Fibroblast of skin of right quadriceps (primary cell): ENCODE results near the gene ACP7.
"Not testable (repeated sequence)": the region's sequence is repeated elsewhere in the genome, so short reads cannot be mapped to it uniquely, and the experiment has no call there.

Experiments
- DNase-seq: peaks from one replicate; pipeline ENCODE4 v3.0.0-alpha.2; 2013

ACP7 gene

DNA sequence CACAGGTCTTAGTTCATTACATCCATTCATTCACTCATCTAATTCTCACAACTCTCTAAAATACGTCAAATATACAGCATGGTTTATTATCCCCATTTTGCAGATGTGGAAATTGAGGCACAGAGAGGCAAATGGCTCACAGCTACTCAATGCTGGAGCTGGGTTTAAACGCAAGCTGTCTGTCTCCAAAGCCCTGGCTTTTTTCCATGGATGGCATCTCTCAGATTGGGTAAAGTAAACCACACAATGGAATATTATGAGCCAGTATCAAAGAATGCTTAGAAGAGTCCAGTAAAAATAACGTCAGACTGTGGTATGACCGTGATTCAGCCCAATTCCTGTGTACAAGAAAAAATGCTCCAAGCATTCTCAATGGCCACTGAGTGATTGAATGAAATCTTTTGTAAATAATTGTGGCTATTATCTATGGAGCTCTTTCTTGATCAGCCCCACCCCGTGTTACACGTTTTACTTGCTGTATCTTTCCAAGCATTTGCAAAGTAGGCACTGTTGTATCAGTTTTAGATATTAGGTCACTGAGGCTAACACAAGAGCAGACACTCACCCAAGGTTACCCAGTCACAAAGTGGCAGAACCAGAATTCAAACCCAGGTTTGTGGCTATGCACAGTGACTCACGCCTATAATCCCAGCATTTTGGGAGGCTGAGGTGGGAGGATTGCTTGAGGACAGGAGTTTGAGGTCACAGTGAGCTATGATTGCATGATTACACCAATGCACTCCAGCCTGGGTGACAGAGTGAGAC lies 5.5 kb upstream of the ACP7 start:
- DNase-seq, result peak; percentile 92

GRCh38 chr19:39080431-39080830 lies 3.7 kb upstream of the ACP7 start:
- no peak for DNase-seq

DNA sequence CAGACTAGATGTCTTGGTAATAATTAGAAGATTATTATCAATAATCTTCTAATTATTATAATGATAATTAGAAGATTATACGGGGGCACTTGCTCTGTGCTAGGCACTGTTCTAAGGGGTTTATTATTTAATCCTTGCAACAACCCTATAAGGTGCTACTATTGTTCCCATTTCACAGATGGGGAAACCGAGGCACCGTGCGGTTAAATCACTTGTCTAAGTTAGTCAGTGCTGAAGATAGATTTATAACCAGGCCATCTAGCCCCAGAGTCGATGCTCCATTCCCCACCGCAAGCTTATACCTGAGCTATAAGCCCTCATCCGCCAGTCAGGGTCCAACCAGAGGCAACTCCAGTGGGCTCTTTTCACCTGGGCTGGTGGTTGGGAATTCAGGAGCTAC lies 2.0 kb upstream of the ACP7 start:
- DNase-seq, result no peak

- no peak for DNase-seq
These were observed 1.2 kb upstream of the ACP7 start for GRCh38 chr19:39082745-39083598.

GRCh38 chr19:39083599-39083982 lies 577 bp upstream of the ACP7 start:
- no peak for DNase-seq

GRCh38 chr19:39084732-39085080 lies 538 bp downstream of the ACP7 start:
- DNase-seq, result no peak

- no peak for DNase-seq
These were observed 1.2 kb downstream of the ACP7 start for GRCh38 chr19:39085392-39085791.

DNA sequence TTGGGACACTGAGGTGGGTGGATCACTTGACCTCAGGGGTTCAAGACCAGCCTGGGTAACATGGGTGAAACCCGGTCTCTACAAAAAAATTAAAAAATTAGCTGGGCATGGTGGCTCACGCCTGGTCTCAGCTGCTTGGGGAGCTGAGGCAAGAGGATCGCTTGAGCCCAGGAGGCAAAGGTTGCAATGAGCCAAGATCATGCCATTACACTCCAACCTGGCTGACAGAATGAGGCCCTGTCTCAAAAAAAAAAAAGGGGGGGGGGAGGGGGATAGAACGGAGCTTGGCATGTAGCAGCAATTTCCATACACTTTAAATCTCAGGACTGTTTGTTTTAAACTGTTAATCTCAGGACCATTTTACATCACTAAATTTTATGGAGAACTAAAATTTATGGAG lies 2.2 kb downstream of the ACP7 start:
- DNase-seq, result no peak

GRCh38 chr19:39087907-39088686 lies 3.9 kb downstream of the ACP7 start:
- no peak for DNase-seq

DNA sequence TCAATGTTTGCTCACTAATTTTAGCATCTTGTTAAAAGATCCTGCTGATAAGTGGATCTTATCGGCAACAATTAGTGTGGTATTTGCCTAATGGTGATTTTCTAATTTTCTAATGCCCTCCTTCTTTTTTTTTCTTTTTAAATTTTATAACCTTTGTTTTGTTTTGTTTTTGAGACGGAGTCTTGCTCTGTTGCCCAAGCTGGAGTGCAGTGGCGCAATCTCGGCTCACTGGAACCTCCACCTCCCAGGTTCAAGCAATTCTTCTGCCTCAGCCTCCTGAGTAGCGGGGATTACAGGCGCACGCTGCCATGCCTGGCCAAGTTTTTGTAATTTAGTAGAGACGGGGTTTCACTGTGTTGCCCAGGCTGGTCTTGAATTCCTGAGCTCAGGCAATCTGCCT lies 5.8 kb downstream of the ACP7 start:
- DNase-seq, result not testable (repeated sequence)

DNA sequence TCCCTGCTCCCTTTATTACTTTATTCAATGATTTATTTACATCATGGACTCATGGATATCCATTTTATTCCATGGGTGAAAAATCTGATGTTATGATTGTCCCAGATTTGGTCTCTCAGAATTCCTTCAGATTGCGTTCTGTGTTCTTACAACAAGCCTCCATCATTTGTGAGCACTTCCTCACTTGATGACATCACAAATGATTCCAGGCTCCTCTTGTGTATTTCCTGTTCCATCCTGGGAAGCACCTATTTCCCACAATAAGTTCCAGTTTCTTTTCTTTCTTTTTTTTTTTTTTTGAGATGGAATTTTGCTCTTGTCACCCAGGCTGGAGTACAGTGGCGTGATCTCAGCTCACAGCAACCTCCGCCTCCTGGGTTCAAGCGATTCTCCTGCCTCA lies 6.7 kb downstream of the ACP7 start:
- no peak for DNase-seq

DNA sequence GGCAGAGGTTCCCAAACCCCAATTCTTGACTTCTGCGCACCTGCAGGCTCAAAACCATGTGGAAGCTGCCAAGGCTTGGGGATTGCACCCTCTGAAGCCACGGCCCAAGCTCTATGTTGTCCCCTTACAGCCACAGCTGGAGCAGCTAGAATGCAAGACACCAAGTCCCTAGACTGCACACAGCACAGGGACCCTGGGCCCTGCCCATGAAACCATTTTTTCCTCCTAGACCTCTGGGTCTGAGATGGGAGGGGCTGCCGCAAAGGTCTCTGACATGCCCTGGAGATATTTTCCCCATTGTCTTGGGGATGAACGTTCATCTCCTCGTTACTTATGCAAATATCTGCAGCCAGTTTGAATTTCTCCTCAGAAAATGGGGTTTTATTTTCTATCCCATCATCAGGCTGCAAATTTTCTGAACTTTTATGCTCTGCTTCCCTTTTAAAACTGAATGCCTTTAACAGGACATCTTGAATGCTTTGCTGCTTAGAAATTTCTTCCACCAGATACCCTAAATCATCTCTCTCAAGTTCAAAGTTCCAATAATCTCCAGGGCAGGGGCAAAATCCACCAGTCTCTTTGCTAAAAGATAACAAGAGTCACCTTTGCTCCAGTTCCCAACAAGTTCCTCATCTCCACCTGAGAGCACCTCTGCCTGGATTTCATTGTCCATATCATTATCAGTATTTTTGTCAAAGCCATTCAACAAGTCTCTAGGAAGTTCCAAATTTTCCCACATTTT lies 11.8 kb downstream of the ACP7 start:
- DNase-seq, result not testable (repeated sequence)

DNA sequence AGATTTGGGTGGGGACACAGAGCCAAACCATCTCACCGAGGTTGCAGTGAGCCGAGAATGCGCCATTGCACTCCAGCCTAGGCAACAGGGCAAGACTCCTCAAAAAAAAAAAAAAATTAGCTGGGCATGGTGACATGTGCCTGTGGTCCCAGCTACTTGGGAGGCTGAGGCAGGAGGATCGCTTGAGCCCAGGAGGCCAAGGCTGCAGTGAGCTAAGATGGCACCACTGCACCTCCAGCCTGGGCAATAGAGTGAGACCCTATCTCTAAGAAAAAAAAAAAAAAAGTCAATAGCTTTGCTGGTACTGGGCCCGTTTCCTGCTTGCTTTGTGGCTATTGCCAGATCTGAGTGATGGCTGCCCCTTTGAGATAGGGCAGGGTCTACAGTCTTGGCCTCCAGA lies 13.1 kb downstream of the ACP7 start:
- no peak for DNase-seq

GRCh38 chr19:39097721-39098120 lies 13.6 kb downstream of the ACP7 start:
- DNase-seq, result no peak

- DNase-seq, result no peak
These were observed 14.4 kb downstream of the ACP7 start for GRCh38 chr19:39098365-39099269.

GRCh38 chr19:39099341-39099740 lies 15.2 kb downstream of the ACP7 start:
- DNase-seq, result no peak

GRCh38 chr19:39100500-39101166 lies 16.5 kb downstream of the ACP7 start:
- DNase-seq, result no peak

DNA sequence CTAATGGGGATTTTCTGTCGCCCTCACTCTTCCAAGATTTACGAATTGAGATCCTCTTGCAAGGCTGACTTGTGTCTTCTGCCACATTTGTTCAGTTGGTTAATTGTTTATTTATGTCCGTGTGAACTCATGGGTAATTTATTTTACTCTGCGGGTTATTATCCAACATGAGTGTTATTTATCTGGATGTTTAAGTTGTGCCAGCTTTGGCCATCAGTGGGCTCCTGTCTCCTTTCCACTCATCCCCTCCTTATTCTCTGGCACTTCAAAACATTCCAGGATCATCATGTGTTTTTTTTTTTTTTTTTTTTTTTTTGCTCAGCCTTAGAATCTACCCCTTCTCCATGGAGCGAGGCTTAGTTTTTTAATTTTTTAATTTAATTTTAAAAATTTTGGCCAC lies 19.0 kb downstream of the ACP7 start:
- DNase-seq, result no peak

- no peak for DNase-seq
These were observed 20.0 kb downstream of the ACP7 start for GRCh38 chr19:39104186-39104596.

GRCh38 chr19:39106194-39106593 lies 22.0 kb downstream of the ACP7 start:
- no peak for DNase-seq

DNA sequence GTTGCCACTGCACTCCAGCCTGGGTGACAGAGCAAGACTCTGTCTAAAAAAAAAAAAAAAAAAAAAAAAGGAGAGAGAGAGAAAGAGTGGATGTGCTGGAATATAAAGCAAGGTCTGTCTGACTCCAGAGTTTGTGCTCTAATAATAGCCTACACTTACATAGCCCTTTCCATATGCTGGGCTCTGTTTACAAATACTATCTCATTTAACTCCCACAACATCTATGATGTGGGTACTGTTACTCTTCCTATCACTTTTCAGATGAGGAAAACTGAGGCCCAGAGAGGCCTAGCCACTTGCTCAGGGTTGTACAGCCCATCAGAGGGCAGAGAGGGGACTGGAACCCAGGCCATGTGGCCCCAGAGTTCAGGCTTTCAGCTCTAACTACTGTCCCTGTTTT lies 25.5 kb downstream of the ACP7 start:
- no peak for DNase-seq
